ENCODE data around the gene CACNA1G. TPM values are rescaled to one million over a fixed set of nuclear protein-coding genes. Genes with fewer than 3 reads are reported as not detected.

The CACNA1G gene
- total and polyA plus RNA-seq, 4 donors = under 0.01 to 0.14 (median 0.01) TPM; not detected in 1

- TF ChIP-seq RXRA (IDR thresholded peaks at IDR 0.05) (no peak), SP1 (IDR thresholded peaks at IDR 0.05) (no peak), EGR1 (IDR thresholded peaks at IDR 0.05; ENCODE audit: low read depth in 2 of 2) (no peak), HNF4G (IDR thresholded peaks at IDR 0.05) (no peak), JUND (IDR thresholded peaks at IDR 0.05) (no peak)
These were observed 27.1 kb downstream of the CACNA1G start (continued) for GRCh38 chr17:50587571-50587970.

DNA sequence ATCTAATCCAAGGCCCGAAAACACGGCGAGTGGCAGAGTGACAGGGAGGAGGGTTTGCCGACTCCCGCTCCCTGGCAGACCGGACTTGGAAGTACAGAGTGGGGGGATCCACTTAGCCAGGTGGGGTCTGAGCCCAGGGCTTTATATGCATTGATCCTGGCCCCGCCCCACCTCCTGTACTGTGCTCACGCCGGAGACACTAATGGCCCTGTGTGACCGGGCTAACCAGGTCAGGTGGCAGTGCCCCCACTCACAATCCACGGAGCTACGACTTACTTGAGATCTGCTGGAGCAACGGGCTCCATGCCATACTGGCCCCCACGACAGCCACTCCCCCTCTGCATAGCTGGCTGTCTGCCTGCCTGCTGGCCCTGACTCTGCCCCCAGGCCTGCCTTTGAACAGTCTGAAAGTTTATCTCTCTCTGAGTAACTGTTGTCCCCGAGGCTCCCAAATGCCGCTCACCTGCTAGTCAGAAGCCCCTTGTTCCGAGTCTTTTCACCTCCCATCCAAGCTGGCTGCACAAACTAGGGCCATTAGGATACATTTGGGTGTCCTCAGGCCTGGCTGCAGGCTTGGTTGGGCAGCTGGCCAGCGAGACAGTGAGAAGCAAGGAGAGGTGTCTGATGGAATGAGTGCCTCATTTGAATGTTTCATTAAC is 28.0 kb downstream of the CACNA1G start:
- peaks cover 0 to 10% (median 7%) of the 10 kb centered on the region in 4 donors for H3K4me1 ChIP-seq (ENCODE audit: control insufficient read depth in 4 of 4, insufficient read depth in 4 of 4, low read length in 3 of 4)
- no peaks in the 10 kb centered on the region for H3K27me3 ChIP-seq (ENCODE audit: control insufficient read depth in 4 of 4, insufficient read depth in 4 of 4, low read length in 3 of 4)
- no peak for DNase-seq (ENCODE audit: low spot score)
- TF ChIP-seq EGR1 (IDR thresholded peaks at IDR 0.05; ENCODE audit: low read depth in 2 of 2) (no peak), JUND (IDR thresholded peaks at IDR 0.05) (no peak), HNF4A (conservative IDR thresholded peaks at IDR 0.05) (no peak), GABPA (IDR thresholded peaks at IDR 0.05 in 1 of 2, conservative IDR thresholded peaks at IDR 0.05 in 1 of 2) (no peak), MAX (IDR thresholded peaks at IDR 0.05) (no peak), ZBTB33 (IDR thresholded peaks at IDR 0.05) (no peak)
- TF ChIP-seq, protein P1, sequence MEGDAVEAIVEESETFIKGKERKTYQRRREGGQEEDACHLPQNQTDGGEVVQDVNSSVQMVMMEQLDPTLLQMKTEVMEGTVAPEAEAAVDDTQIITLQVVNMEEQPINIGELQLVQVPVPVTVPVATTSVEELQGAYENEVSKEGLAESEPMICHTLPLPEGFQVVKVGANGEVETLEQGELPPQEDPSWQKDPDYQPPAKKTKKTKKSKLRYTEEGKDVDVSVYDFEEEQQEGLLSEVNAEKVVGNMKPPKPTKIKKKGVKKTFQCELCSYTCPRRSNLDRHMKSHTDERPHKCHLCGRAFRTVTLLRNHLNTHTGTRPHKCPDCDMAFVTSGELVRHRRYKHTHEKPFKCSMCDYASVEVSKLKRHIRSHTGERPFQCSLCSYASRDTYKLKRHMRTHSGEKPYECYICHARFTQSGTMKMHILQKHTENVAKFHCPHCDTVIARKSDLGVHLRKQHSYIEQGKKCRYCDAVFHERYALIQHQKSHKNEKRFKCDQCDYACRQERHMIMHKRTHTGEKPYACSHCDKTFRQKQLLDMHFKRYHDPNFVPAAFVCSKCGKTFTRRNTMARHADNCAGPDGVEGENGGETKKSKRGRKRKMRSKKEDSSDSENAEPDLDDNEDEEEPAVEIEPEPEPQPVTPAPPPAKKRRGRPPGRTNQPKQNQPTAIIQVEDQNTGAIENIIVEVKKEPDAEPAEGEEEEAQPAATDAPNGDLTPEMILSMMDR (IDR thresholded peaks at IDR 0.05; ENCODE audit: low read depth, low read length, missing input control) = no peak
- H3K4me3 ChIP-seq (ENCODE audit: low read depth in 1 of 3, low read length in 3 of 3) = no peak overlapping the region
- H3K27ac ChIP-seq (ENCODE audit: low read depth in 1 of 2, low read length in 2 of 2) = no peak overlapping the region
- no peaks in the 10 kb centered on the region for H3K9me3 ChIP-seq (ENCODE audit: control insufficient read depth in 4 of 4, low read length in 3 of 4)
- WGBS = 82% methylated on average over 18 of the region's 18 CpGs
- no peaks in the 10 kb centered on the region for H3K36me3 ChIP-seq (ENCODE audit: control insufficient read depth in 4 of 4, insufficient read depth in 3 of 4, low read depth in 1 of 4, low read length in 3 of 4)
- H3K9ac ChIP-seq (ENCODE audit: low read depth in 1 of 2, low read length in 2 of 2) = no peak overlapping the region

- no peaks in the 10 kb centered on the region for H3K27me3 ChIP-seq (ENCODE audit: control insufficient read depth in 4 of 4, insufficient read depth in 4 of 4, low read length in 3 of 4)
- no peaks in the 10 kb centered on the region for H3K36me3 ChIP-seq (ENCODE audit: control insufficient read depth in 4 of 4, insufficient read depth in 3 of 4, low read depth in 1 of 4, low read length in 3 of 4)
- no peaks in the 10 kb centered on the region for H3K9me3 ChIP-seq (ENCODE audit: control insufficient read depth in 4 of 4, low read length in 3 of 4)
- 61% methylated on average over 10 of the region's 10 CpGs for WGBS
- no peak overlapping the region for H3K9ac ChIP-seq (ENCODE audit: low read depth in 1 of 2, low read length in 2 of 2)
- DNase-seq (ENCODE audit: low spot score) = no peak
- H3K27ac ChIP-seq (ENCODE audit: low read depth in 1 of 2, low read length in 2 of 2) = no peak overlapping the region
- TF ChIP-seq SP1 (IDR thresholded peaks at IDR 0.05) (no peak), EGR1 (IDR thresholded peaks at IDR 0.05; ENCODE audit: low read depth in 2 of 2) (no peak), RAD21 (IDR thresholded peaks at IDR 0.05) (no peak), GABPA (IDR thresholded peaks at IDR 0.05 in 1 of 2, conservative IDR thresholded peaks at IDR 0.05 in 1 of 2) (no peak), TAF1 (conservative IDR thresholded peaks at IDR 0.05) (no peak), RXRA (IDR thresholded peaks at IDR 0.05) (no peak), REST (IDR thresholded peaks at IDR 0.05) (no peak), FOXA1 (IDR thresholded peaks at IDR 0.05) (no peak), MAX (IDR thresholded peaks at IDR 0.05) (no peak), HNF4A (conservative IDR thresholded peaks at IDR 0.05) (no peak), YY1 (IDR thresholded peaks at IDR 0.05) (no peak), FOXA2 (IDR thresholded peaks at IDR 0.05) (no peak)
- TF ChIP-seq, protein P1 (IDR thresholded peaks at IDR 0.05; ENCODE audit: low read depth, low read length, missing input control) = no peak
- TF ChIP-seq, protein P2, sequence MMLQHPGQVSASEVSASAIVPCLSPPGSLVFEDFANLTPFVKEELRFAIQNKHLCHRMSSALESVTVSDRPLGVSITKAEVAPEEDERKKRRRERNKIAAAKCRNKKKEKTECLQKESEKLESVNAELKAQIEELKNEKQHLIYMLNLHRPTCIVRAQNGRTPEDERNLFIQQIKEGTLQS (IDR thresholded peaks at IDR 0.05) = no peak
- H3K4me3 ChIP-seq (ENCODE audit: low read depth in 1 of 3, low read length in 3 of 3) = no peak overlapping the region
- H3K4me1 ChIP-seq (ENCODE audit: control insufficient read depth in 4 of 4, insufficient read depth in 4 of 4, low read length in 3 of 4) = peaks cover 0 to 10% (median 7%) of the 10 kb centered on the region in 4 donors
These were observed 28.7 kb downstream of the CACNA1G start for GRCh38 chr17:50589095-50589705.

All from liver (tissue), 9 donors.